BJ (cell line): ENCODE results near the gene DENND2D. TPM values are rescaled to one million over a fixed set of nuclear protein-coding genes. Genes with fewer than 3 reads are reported as not detected.
A peak's percentile ranks its signal among the peaks of the same experiment; 100 is the strongest.

Experiments used
- CTCF ChIA-PET: fragments of 350-600 bp; formaldehyde crosslinking; extraction: SDS; loops from one replicate; lab custom pipeline; 2021; ENCODE audit warnings: antibody characterized with exemption, inconsistent platforms; lab: Yijun Ruan, JAX
- POLR2A ChIA-PET: fragments of 300-600 bp; sonication (Branson Sonifier 250); formaldehyde crosslinking; extraction: SDS; loops from one replicate; lab custom pipeline; 2021; ENCODE audit warnings: antibody characterized with exemption; lab: Charles Lee
- DNase-seq: peaks from one replicate; pipeline ENCODE4 v3.0.0-alpha.2; 2011; ENCODE audit warnings: low read depth
- H3K27me3 ChIP-seq: 2 replicates; pipeline ENCODE4 v1.6.0; 2011; ENCODE audit warnings: low read length; ENCODE audit not compliant: control insufficient read depth, insufficient read depth
- H3K36me3 ChIP-seq: 2 replicates; pipeline ENCODE4 v1.5.1; 2011; ENCODE audit warnings: low read length; ENCODE audit not compliant: control insufficient read depth, insufficient read depth
- H3K4me3 ChIP-seq: 2 replicates; pipeline ENCODE4 v1.5.1; 2011; ENCODE audit warnings: low read depth, mild to moderate bottlenecking, control low read depth, low read length
- CTCF ChIP-seq: IDR thresholded peaks from 2 replicates; pipeline ENCODE4 v1.5.1; 2011; ENCODE audit warnings: low read depth, mild to moderate bottlenecking, control low read depth, inconsistent platforms, low read length, moderate library complexity; ENCODE audit not compliant: insufficient read depth
- polyA plus RNA-seq: library from polyadenylated mRNA; depleted of rRNA; stranded (reverse); fragments of >200 nt; gene quantifications from 2 replicates; pipeline ENCODE4 v1.2.3, GENCODE V29; 2011

The DENND2D gene
- polyA plus RNA-seq, 1 experiment, result 3.9 TPM

DNA sequence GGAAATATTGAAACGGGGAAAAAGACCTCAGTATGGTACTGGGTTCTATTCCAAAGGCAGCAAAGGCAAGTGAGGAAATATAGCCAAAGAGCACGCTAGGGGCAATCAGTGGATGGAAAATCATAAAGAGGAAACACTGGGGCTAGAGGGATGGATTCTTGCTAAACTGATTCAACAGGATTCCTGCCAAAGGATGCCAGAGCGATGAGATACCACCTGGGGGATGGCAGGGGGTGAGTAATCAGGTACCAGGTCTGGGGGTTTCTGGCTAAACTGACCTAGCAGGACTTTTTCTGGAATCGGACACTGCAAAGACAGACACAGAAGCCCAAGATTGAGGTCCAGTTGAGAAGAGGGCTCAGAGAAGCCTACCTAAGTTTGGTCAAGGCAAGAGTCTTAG, 33.8 kb upstream of the DENND2D start:
- CTCF ChIA-PET, result no interaction called here
- POLR2A ChIA-PET, result no interaction called here

DNA sequence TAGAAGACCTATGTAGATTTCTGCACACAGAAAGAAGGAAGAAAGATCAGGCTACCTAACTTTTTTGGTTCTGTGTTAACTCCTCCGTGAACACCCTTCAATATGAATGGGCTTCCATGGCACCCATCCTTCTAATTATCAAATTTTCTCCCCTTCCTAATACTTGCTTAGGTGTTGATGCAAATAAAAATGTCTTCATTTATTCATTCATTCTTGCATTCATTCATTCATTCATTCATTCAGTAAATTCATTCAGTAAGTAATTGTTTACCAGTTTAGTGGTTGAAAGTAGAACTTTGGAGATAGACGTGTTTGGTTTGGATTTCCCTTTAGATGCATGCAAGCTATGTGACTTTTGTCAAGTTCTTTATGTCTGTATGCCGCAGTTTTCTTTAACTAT, 31.7 kb upstream of the DENND2D start:
- no peak for TF ChIP-seq CTCF
- POLR2A ChIA-PET, result no interaction called here

More for the DNA sequence above, 33.8 kb upstream of the DENND2D start:
- H3K4me3 ChIP-seq, result no peak overlapping the region
- H3K36me3 ChIP-seq, result no peaks in the 10 kb centered on the region
- no peak for DNase-seq
- H3K27me3 ChIP-seq, result peaks cover 1% of the 10 kb centered on the region
- no peak for TF ChIP-seq CTCF

DNA sequence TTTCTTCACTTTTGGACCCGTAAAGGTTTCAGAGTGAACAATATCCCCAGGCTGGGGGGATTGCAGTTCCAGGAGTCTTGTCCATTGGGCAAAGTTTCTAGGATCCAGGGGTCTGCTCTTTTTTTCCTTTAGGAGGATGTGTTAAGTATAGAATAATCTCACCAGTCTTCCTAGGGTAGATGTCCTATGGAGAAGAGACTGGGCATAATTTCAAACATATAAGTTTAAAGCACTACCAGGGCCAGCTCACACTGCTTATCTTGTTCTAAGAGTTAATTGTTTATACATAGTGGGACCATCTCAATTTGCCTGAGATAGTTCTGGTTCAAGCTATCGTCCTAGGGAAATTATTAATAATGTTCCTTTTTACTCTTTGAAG, 28.3 kb upstream of the DENND2D start:
- POLR2A ChIA-PET, result interaction anchor here (0.6 kb wide), 1 partner anchor 1263 kb away, joined by 4 read pairs; no protein-coding TSS in a partner anchor
- CTCF ChIA-PET, result interaction anchor here (0.9 kb wide), 1 partner anchor 171 kb away, joined by 3 read pairs; no protein-coding TSS in a partner anchor
- no peak overlapping the region for H3K4me3 ChIP-seq

More for the DNA sequence above, 31.7 kb upstream of the DENND2D start:
- DNase-seq, result no peak
- CTCF ChIA-PET, result interaction anchor here (0.9 to 1.1 kb wide), 2 partner anchors 9 to 201 kb away, joined by 3 read pairs; no protein-coding TSS in a partner anchor
- Histone ChIP-seq H3K4me3 (no peak overlapping the region), H3K27me3 (peaks cover 1% of the 10 kb centered on the region), H3K36me3 (no peaks in the 10 kb centered on the region)

DNA sequence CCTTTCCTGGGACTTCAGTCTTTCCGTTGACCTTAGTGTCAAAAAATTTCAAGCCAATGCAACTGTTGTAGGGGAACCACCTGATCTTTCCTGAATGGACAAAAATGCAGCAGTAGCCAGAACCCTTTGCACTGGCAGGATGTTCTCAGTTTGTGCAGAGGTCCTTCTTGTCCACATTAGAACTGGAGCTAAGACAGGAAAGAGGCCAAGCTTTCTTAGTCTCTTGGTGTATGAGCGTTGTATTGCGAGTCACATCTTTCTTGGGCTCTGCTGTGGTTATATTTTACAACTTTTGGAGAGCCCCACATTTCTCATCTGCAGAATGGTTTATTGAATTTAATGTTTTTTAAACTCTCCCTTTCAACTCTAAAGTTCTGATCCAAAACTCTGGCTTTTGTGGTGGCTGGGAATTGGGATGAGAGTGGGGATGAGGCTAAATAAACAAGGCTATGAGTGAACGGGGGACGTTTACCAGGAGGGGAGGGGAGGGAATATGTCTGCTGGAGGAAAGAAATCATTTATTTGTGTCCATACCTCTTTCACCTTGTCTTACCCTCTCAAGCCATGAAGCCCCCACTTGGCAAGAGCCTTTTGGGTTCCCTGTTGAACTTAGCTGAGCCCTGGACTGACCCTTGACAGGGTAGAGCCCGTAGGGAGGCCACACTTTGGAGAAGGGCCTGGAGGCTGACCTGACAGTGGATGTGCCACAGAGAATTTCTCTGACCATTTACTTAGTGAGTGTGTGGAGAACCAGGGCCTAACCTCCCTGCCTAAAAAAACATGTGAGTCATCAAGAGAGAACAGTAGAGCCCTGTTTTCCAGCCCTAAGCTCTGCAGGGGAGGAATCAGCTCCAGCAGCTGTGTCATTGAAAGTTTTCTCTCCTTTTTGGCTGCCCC, 27.7 kb upstream of the DENND2D start:
- peak; percentile 18 for DNase-seq
- ChIA-PET CTCF (interaction anchor here (0.9 to 1.5 kb wide), 3 partner anchors 89 to 172 kb away, joined by 3 to 5 read pairs (median 5); no protein-coding TSS in a partner anchor), POLR2A (interaction anchor here (0.6 kb wide), 1 partner anchor 1263 kb away, joined by 4 read pairs; no protein-coding TSS in a partner anchor)

More for the DNA sequence above, 28.3 kb upstream of the DENND2D start:
- no peak for DNase-seq
- TF ChIP-seq CTCF, result no peak
- no peaks in the 10 kb centered on the region for H3K36me3 ChIP-seq
- H3K27me3 ChIP-seq, result no peaks in the 10 kb centered on the region

More for the DNA sequence above, 27.7 kb upstream of the DENND2D start:
- Histone ChIP-seq H3K27me3 (no peaks in the 10 kb centered on the region), H3K36me3 (no peaks in the 10 kb centered on the region), H3K4me3 (no peak overlapping the region)
- no peak for TF ChIP-seq CTCF
